Immature natural killer cell (primary cell): ENCODE results near the gene AQP12B. TPM values are rescaled to one million over a fixed set of nuclear protein-coding genes. Genes with fewer than 3 reads are reported as not detected.
"Not testable (repeated sequence)": the region's sequence is repeated elsewhere in the genome, so short reads cannot be mapped to it uniquely, and the experiment has no call there.

Source experiments
- DNase-seq, 3 donors: peaks; one replicate each; pipeline ENCODE4 v3.0.0; 2022; ENCODE audit warnings: mixed read lengths in 1 of 3
- H3K27ac Mint-ChIP-seq, 6 donors: one replicate each; pipeline ENCODE4 v1.8.0; 2020; ENCODE audit warnings: mixed read lengths in 6 of 6, mild to moderate bottlenecking in 5 of 6, inconsistent platforms in 4 of 6, moderate library complexity in 3 of 6
- H3K27me3 Mint-ChIP-seq, 3 donors: one replicate each; pipeline ENCODE4 v1.8.0; 2020 to 2021; ENCODE audit warnings: low read depth in 3 of 3, mild to moderate bottlenecking in 3 of 3, mixed read lengths in 3 of 3, moderate library complexity in 3 of 3, inconsistent platforms in 1 of 3
- H3K36me3 Mint-ChIP-seq, 3 donors: one replicate each; pipeline ENCODE4 v1.8.0; 2020; ENCODE audit warnings: mixed read lengths in 3 of 3, inconsistent platforms in 2 of 3, mild to moderate bottlenecking in 2 of 3
- H3K4me1 Mint-ChIP-seq, 2 donors: one replicate each; pipeline ENCODE4 v1.8.0; 2020; ENCODE audit warnings: inconsistent platforms in 2 of 2, mild to moderate bottlenecking in 2 of 2, mixed read lengths in 2 of 2, moderate library complexity in 1 of 2
- H3K4me3 Mint-ChIP-seq, 5 donors: one replicate each; pipeline ENCODE4 v1.8.0; 2020; ENCODE audit warnings: mild to moderate bottlenecking in 5 of 5, mixed read lengths in 5 of 5, inconsistent platforms in 3 of 5, moderate library complexity in 3 of 5
- H3K9me3 Mint-ChIP-seq, 6 donors: one replicate each; pipeline ENCODE4 v1.8.0; 2020; ENCODE audit warnings: mild to moderate bottlenecking in 6 of 6, mixed read lengths in 6 of 6, inconsistent platforms in 4 of 6, moderate library complexity in 3 of 6
- polyA plus RNA-seq, 3 donors: library from polyadenylated mRNA; unstranded; fragments of 300-500 nt; fragmentation: Illumina TruSeq; gene quantifications; one replicate each; pipeline ENCODE4 v1.2.3, GENCODE V29; 2021

Gene AQP12B, protein sequence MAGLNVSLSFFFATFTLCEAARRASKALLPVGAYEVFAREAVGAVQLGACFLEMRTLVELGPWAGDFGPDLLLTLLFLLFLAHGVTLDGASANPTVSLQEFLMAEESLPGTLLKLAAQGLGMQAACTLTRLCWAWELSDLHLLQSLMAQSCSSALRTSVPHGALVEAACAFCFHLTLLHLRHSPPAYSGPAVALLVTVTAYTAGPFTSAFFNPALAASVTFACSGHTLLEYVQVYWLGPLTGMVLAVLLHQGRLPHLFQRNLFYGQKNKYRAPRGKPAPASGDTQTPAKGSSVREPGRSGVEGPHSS
- not detected for polyA plus RNA-seq

DNA sequence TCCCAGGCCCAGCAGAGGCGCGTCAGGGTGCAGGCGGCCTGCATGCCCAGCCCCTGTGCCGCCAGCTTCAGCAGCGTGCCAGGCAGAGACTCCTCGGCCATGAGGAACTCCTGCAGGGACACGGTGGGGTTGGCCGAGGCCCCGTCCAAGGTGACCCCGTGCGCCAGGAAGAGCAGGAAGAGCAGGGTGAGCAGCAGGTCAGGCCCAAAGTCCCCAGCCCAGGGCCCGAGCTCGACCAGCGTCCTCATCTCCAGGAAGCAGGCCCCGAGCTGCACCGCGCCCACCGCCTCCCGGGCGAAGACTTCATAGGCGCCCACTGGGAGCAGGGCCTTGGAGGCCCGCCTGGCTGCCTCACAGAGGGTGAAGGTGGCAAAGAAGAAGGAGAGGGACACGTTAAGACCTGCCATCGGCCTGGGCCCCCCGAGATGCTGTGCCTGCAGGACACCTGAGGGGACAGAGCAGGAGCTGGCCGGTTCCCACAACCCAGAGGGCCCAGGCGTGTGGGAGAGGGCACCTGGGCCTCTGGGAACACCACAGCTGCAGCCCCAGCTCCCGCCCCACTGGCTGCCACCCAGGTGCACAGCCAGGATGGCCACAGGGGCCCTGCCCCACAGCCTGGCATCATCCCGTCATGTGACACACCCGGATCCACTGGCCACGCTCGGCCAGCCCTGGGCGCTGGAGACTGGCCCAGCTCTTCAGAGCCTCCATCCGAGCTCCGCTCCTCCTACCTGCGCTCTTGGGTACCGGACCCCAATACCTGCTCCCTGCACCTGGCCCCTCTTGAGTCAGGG is at the start of gene AQP12B:
AQP12B (minus strand) TSS at position 455 of the 794 bp plus-strand sequence; CDS start at position 407, 48 bp downstream.
- H3K9me3 Mint-ChIP-seq, H3K36me3 Mint-ChIP-seq, H3K27ac Mint-ChIP-seq, DNase-seq, H3K27me3 Mint-ChIP-seq: not testable (repeated sequence)
- peaks cover 15 to 21% of the 10 kb centered on the region in 2 donors for H3K4me1 Mint-ChIP-seq
- H3K4me3 Mint-ChIP-seq: peak within 1 kb of the TSS in 1 of 5 donors; percentile 21

- H3K27ac Mint-ChIP-seq: no peak overlapping the region
These were observed 49.5 kb upstream of the AQP12B start for GRCh38 chr2:240732184-240732583.

GRCh38 chr2:240731178-240731545 is 48.5 kb upstream of the AQP12B start:
- Mint-ChIP-seq H3K36me3 (no peaks in the 10 kb centered on the region), H3K27ac (no peak overlapping the region), H3K9me3 (no peaks in the 10 kb centered on the region), H3K27me3 (no peaks in the 10 kb centered on the region), H3K4me1 (no peaks in the 10 kb centered on the region), H3K4me3 (no peak overlapping the region)
- no peak for DNase-seq

More at GRCh38 chr2:240732184-240732583, 49.5 kb upstream of the AQP12B start:
- no peaks in the 10 kb centered on the region for H3K36me3 Mint-ChIP-seq
- no peaks in the 10 kb centered on the region for H3K9me3 Mint-ChIP-seq
- no peaks in the 10 kb centered on the region for H3K27me3 Mint-ChIP-seq
- H3K4me1 Mint-ChIP-seq: no peaks in the 10 kb centered on the region
- H3K4me3 Mint-ChIP-seq: no peak overlapping the region
- no peak for DNase-seq

GRCh38 chr2:240730501-240731177 is 48.0 kb upstream of the AQP12B start:
- Mint-ChIP-seq H3K27ac (no peak overlapping the region), H3K27me3 (no peaks in the 10 kb centered on the region), H3K4me3 (no peak overlapping the region), H3K9me3 (no peaks in the 10 kb centered on the region), H3K4me1 (no peaks in the 10 kb centered on the region), H3K36me3 (no peaks in the 10 kb centered on the region)
- no peak for DNase-seq

DNA sequence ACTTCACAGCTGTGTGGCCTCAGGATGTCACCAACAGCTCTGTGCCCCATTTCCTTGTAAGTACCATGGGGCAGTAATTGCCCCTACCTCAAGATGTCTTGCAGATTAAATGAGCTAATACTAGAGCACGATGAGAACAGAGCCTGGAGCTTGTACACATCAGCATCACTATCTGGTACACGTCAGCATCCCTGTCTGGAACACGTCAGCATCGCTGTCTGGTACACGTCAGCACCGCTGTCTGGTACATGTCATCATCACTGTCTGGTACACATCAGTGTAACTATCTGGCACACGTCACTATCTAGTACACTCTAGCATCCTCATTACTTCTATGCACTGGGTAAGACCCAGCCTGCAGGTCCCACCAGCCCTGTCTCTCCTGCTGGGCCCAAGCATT is 46.1 kb upstream of the AQP12B start:
- no peak for DNase-seq
- H3K4me1 Mint-ChIP-seq: no peaks in the 10 kb centered on the region
- H3K4me3 Mint-ChIP-seq: no peak overlapping the region
- no peaks in the 10 kb centered on the region for H3K27me3 Mint-ChIP-seq
- no peaks in the 10 kb centered on the region for H3K9me3 Mint-ChIP-seq
- no peak overlapping the region for H3K27ac Mint-ChIP-seq
- H3K36me3 Mint-ChIP-seq: no peaks in the 10 kb centered on the region

DNA sequence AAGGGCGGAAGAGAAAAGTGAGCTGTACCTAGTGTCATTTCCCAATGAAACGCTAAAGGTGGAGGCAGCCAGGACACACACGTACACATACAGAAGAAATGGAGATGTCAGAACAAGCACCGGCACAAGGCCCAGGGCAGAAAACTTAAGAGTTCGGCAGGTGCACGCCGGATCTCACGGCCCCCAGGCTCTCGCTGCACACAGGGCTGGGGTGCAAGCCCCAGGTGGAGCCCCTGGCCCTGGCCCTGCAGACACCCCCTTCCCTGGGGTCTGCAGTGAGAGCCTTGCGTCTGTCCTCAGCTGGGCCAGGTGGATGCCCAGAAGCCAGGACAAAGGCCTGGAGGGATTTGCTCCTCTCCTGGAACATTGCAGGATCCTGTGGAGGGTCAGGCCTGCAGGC is 45.7 kb upstream of the AQP12B start:
- Mint-ChIP-seq H3K4me1 (no peaks in the 10 kb centered on the region), H3K27me3 (no peaks in the 10 kb centered on the region), H3K4me3 (no peak overlapping the region), H3K36me3 (no peaks in the 10 kb centered on the region), H3K9me3 (no peaks in the 10 kb centered on the region), H3K27ac (no peak overlapping the region)
- no peak for DNase-seq

DNA sequence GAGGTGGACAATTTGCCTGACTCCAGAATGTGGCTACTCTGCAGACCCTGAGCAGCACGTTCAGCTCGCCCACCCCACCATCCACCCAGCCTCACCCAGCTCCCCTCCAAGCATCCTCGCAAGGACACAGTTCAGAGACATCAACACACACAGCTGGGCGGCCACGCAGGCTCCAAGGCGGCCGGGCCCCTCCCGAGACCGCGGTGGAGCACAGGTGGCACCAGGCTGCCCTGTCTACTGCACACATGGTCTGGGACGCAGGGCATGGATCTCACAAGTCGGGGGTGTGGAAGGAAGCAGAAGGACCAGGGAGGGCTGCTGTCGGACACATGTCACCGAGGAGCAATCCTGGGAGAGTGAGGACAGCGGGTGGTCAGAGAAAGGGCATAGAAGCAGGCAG is 45.2 kb upstream of the AQP12B start:
- no peak overlapping the region for H3K4me3 Mint-ChIP-seq
- H3K27me3 Mint-ChIP-seq: no peaks in the 10 kb centered on the region
- H3K4me1 Mint-ChIP-seq: no peaks in the 10 kb centered on the region
- no peaks in the 10 kb centered on the region for H3K9me3 Mint-ChIP-seq
- DNase-seq: no peak
- H3K27ac Mint-ChIP-seq: no peak overlapping the region
- H3K36me3 Mint-ChIP-seq: no peaks in the 10 kb centered on the region

- no peak for DNase-seq
- Mint-ChIP-seq H3K9me3 (no peaks in the 10 kb centered on the region), H3K27ac (no peak overlapping the region), H3K4me3 (no peak overlapping the region), H3K36me3 (no peaks in the 10 kb centered on the region), H3K4me1 (no peaks in the 10 kb centered on the region), H3K27me3 (no peaks in the 10 kb centered on the region)
These were observed 44.8 kb upstream of the AQP12B start for GRCh38 chr2:240727439-240727838.

- no peak for DNase-seq
- Mint-ChIP-seq H3K4me3 (no peak overlapping the region), H3K27ac (no peak overlapping the region), H3K9me3 (no peaks in the 10 kb centered on the region), H3K36me3 (no peaks in the 10 kb centered on the region), H3K27me3 (peaks cover 0 to 1% (median 0%) of the 10 kb centered on the region in 3 donors), H3K4me1 (no peaks in the 10 kb centered on the region)
These were observed 44.2 kb upstream of the AQP12B start for GRCh38 chr2:240726876-240727275.

DNA sequence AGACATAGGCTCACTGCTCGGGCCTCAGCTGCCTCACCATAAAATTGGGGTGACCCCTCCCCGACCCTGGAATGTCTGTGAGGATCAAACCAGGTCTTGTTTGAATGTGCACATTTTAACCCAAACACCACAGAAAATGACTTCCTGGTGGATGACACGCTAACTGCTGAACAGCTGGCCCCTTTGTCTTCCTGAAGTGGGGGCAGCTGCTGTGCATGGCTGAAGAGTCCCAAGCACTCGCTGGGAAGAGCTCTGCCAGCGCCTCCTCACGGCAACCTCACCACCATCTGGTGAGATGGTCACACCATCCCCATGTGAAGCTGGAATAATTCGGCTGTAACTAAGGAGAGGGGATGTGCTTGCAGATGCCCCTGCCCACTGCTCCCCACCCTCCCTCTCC is 43.0 kb upstream of the AQP12B start:
- DNase-seq: no peak
- H3K9me3 Mint-ChIP-seq: no peaks in the 10 kb centered on the region
- H3K36me3 Mint-ChIP-seq: no peaks in the 10 kb centered on the region
- no peaks in the 10 kb centered on the region for H3K4me1 Mint-ChIP-seq
- H3K27me3 Mint-ChIP-seq: peaks cover 0 to 1% (median 0%) of the 10 kb centered on the region in 3 donors
- no peak overlapping the region for H3K27ac Mint-ChIP-seq
- H3K4me3 Mint-ChIP-seq: no peak overlapping the region

DNA sequence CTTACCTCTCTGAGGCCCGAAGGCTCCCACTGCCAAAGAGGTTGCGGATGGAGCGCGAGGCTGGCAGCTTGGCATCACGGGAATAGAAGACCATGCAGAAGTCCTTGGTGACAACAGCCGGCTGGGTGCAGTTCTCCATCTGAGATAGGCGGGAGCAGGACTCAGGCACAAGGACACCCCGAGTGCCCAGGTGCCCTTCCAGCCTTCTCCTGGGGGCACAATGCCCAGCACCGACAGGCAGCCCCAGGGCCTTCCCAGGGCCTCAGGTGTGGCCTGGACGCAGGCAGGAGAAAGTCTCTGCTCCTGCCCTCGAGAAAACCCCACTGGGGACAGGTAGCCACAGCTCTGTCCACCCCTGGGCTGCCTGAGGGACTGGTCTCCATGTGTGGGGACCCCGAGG is 42.6 kb upstream of the AQP12B start:
- H3K27ac Mint-ChIP-seq: no peak overlapping the region
- no peaks in the 10 kb centered on the region for H3K9me3 Mint-ChIP-seq
- no peaks in the 10 kb centered on the region for H3K36me3 Mint-ChIP-seq
- no peak for DNase-seq
- no peaks in the 10 kb centered on the region for H3K4me1 Mint-ChIP-seq
- peaks cover 0 to 1% (median 0%) of the 10 kb centered on the region in 3 donors for H3K27me3 Mint-ChIP-seq
- H3K4me3 Mint-ChIP-seq: no peak overlapping the region

DNA sequence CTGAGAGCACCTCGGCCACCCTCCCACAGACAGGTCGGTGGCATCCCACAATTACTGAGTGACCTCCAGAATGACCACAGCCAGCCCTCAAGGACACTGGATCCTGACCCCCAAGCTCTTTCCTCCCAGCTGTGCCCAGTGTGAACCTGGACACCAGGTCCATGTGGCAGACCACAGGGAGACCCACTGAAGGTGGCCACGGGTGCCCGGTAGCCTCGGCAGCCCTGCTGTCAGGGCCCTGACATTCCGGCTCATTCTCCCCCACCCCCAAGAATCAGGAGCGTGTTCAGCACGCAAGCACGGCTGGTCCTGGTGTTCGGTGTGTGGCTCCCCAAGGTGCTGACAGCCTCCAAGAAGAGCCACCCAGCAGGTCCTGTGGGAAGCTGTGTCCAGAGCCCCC is 41.7 kb upstream of the AQP12B start:
- Mint-ChIP-seq H3K9me3 (no peaks in the 10 kb centered on the region), H3K4me1 (no peaks in the 10 kb centered on the region), H3K36me3 (no peaks in the 10 kb centered on the region), H3K27me3 (peaks cover 0 to 1% (median 0%) of the 10 kb centered on the region in 3 donors), H3K4me3 (no peak overlapping the region), H3K27ac (no peak overlapping the region)
- no peak for DNase-seq

- no peak overlapping the region for H3K4me3 Mint-ChIP-seq
- H3K27me3 Mint-ChIP-seq: peaks cover 0 to 1% (median under 1%) of the 10 kb centered on the region in 3 donors
- no peaks in the 10 kb centered on the region for H3K36me3 Mint-ChIP-seq
These were observed 41.2 kb upstream of the AQP12B start for GRCh38 chr2:240723851-240724250.

More at GRCh38 chr2:240723851-240724250, 41.2 kb upstream of the AQP12B start:
- Mint-ChIP-seq H3K4me1 (no peaks in the 10 kb centered on the region), H3K9me3 (no peaks in the 10 kb centered on the region), H3K27ac (no peak overlapping the region)
- no peak for DNase-seq
